HTERT RPE-1 (cell line): ENCODE measurements around the gene NLGN3.

ENCODE experiments used
- in situ Hi-C: fragments of 300-500 bp; cut with MboI; formaldehyde crosslinking; loops from 4 replicates; pipeline ENCODE4 v1.14.3; 2020; ENCODE audit warnings: low sequenced_read_pairs

Gene NLGN3

DNA sequence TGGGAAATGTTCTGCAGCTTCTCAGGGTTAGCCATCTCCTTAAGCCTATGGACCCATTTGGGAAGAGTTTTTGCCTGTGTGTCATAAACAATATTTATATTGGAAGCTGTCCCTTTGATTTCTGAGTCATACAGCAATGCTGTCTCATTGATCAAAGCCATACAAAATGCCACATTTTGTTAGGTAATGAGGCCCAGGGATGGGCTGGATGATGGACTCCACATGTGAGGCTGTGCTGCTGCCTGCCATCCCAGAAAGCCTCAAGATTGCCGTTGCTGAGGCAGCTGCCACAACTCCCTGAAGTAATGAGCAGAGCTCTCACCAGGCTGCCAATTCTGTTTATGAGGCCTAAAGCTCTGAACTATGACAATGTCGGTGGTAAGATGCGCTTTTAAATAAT lies 66.2 kb downstream of the NLGN3 start:
- in situ Hi-C loops = no loop called here

DNA sequence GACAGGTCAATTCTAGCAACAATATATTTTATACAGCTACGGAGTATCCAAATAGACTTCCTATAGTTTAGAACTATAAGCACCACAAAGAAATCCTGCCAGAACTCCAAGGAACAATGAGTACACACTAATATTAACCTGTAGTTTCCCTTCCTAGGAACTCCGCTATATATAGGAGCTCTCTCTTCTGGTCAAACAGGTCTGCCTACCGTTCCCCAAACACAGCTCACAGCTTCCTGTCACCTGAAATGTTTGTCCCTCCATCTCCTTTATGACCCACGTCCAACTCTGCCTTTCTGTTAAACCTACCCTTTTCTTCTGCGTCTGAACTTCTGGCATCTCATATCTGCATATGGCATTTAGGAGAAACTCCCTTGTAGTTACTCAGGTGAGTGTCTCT lies 67.9 kb downstream of the NLGN3 start:
- in situ Hi-C loops = no loop called here

DNA sequence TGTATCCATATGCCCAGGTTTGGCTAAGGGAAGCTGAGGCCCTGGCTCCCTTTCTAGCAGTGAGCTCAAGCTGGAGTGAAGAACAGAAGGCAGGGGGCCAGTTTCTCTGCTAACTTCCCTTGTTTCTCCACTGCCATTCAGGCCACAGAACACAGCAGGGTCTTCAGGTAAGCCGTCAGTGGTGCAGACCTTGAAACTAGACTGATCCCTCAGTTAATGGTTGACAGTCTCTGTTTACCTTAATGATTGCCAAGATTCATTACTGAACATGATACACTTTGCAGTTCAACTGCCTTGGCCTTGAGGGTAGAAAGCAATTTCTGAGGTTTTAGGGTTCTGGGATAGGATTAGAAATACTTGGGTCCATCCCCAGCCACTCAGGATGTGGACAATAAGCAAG lies 69.5 kb downstream of the NLGN3 start:
- in situ Hi-C loops = no loop called here

DNA sequence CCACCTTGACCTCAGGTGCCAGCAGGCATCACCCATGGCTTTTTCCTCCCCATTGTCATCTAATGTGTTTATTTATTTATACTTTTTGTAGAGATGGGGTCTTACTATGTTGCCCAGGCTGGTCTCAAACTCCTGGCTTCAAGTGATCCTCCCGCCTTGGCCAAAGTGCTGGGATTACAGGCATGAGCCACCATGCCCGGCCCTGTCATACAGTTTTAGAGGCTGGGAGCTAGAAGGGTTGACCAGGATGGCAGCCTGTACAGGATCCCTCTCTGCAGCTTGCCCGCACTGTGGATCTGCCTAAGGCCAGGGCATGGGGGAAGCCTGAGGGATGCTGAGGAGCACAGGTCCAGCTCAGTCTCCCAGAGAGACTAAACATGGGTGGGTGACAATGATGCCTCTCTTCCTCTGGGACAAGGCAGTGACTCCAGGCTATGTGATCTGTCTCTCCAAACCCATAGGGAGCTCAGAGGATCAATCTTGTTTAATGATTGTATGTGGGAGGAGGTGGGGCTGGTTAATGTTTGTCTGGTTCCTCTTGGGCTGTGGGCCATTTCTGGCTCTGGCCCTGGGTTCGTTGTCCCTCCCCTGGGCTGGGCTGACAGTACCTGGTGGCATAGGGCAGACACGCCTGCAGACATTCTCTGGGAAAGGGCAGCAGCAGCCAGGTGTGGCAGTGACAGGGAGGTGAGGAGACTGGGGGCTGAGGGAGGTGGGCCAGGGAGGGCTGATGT lies 70.1 kb downstream of the NLGN3 start:
- in situ Hi-C loops = no loop called here

DNA sequence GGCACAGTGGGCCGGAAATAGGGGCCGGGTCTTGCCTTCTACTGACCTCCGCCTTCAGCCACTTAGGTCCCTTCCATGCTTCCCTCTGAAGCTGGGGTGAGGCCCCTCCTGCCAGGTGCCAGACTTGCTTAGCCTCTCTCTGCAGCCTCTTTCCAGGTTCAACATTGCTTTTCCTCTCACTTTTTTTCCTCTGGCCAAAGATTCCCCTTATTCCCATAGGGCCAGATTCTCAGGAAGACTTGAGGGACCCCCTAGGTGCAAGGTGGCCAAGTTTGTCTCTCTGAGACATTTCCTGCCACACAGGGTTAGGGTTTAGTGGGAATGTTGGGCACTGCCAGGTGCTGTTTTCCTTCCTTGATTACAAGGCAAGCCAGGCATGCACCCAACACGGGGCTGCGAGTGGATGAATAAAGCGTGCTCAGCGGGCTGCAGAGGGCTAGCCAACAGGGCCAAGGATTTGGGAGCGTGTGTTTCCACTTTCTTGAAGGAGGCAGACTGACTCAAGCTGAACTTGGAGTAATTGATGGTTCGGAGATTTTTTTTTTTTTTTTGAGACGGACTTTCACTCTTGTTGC lies 70.8 kb downstream of the NLGN3 start:
- in situ Hi-C loops = no loop called here

DNA sequence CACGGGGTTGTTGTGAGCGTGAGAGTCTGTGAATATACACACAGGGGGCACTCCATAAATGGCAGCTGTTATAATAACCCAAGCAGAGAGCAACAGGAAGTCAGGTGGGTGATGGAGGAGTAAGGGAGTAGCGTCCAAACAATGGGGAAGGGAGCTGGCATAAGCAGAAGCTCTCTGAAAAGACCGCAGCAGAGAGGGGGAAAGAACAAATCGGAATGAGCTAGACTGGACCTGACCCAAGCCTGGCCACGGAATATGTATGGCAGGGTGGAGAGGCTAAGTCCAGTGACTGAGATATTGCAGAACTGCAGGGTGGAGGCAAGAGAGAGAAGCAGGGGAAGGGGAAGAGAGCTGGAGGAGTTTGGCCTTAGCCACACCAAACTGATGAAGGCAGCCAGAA lies 71.8 kb downstream of the NLGN3 start:
- in situ Hi-C loops = no loop called here

DNA sequence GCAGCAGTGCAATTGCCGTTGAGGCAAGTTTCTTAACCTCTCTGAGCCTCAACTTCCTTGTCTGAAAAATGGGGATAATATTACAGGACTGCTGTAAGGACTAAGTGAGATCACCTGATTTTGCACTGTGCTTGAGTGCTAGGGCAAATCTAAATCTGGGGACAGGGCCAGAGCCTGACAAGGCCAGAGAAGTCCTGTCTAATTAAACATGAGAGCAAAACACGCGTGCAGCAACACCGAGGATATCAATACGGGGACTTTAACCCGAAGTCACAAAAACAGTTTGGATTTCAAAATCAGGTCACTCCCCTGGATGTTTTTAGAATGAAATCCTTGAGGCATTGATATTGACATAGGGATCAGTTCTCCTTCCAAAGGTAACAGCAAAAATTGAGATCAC lies 72.7 kb downstream of the NLGN3 start:
- in situ Hi-C loops = no loop called here
